Stimulated activated CD4-positive, alpha-beta T cell treated with anti-CD3 and anti-CD28 coated beads, Interleukin-12 subunit alpha, Interleukin-12 subunit beta, amount 100 ng/mL, for 24 hours (primary cell): Measurements from ENCODE around the gene MRPL46.

Experiments
- DNase-seq, 2 experiments: peaks; one replicate each; pipeline ENCODE4 v3.0.0-alpha.2; 2020; ENCODE audit warnings: low read depth in 2 of 2

The MRPL46 gene

GRCh38 chr15:88467073-88467934, at the start of gene MRPL46, which contains the start of gene MRPS11:
MRPL46 (minus strand) TSS chr15:88467388; CDS start chr15:88467377, 11 bp downstream.
MRPS11 (plus strand) TSS chr15:88467708; CDS start chr15:88467718, 10 bp downstream.
- peak; percentile 81 to 88 for DNase-seq

- no peak for DNase-seq
These were observed 46.0 kb upstream of the MRPL46 start for GRCh38 chr15:88513195-88513594.

GRCh38 chr15:88512601-88513000, 45.4 kb upstream of the MRPL46 start:
- DNase-seq = no peak

- no peak for DNase-seq
These were observed 44.9 kb upstream of the MRPL46 start for GRCh38 chr15:88512078-88512477.

- no peak for DNase-seq
These were observed 44.0 kb upstream of the MRPL46 start for GRCh38 chr15:88511161-88511560.

GRCh38 chr15:88509964-88510363, 42.8 kb upstream of the MRPL46 start:
- no peak for DNase-seq

GRCh38 chr15:88509321-88509720, 42.1 kb upstream of the MRPL46 start:
- DNase-seq = no peak

- no peak for DNase-seq
These were observed 39.4 kb upstream of the MRPL46 start for GRCh38 chr15:88506628-88507027.

- no peak for DNase-seq
These were observed 38.5 kb upstream of the MRPL46 start for GRCh38 chr15:88505721-88506120.

- no peak for DNase-seq
These were observed 37.3 kb upstream of the MRPL46 start for GRCh38 chr15:88504445-88504844.

GRCh38 chr15:88498996-88499395, 31.8 kb upstream of the MRPL46 start:
- no peak for DNase-seq

- no peak for DNase-seq
These were observed 30.0 kb upstream of the MRPL46 start for GRCh38 chr15:88497109-88497765.

- DNase-seq = no peak
These were observed 26.7 kb upstream of the MRPL46 start for GRCh38 chr15:88493844-88494243.

- DNase-seq = no peak
These were observed 24.0 kb upstream of the MRPL46 start for GRCh38 chr15:88491158-88491557.

- no peak for DNase-seq
These were observed 22.8 kb upstream of the MRPL46 start for GRCh38 chr15:88490036-88490435.

GRCh38 chr15:88489321-88489720, 22.1 kb upstream of the MRPL46 start:
- no peak for DNase-seq

- no peak for DNase-seq
These were observed 20.8 kb upstream of the MRPL46 start for GRCh38 chr15:88487796-88488523.

- no peak for DNase-seq
These were observed 20.1 kb upstream of the MRPL46 start for GRCh38 chr15:88487178-88487795.

GRCh38 chr15:88484682-88485331, 17.6 kb upstream of the MRPL46 start:
- DNase-seq = no peak

GRCh38 chr15:88482263-88482662, 15.1 kb upstream of the MRPL46 start:
- DNase-seq = no peak

GRCh38 chr15:88480981-88481380, 13.8 kb upstream of the MRPL46 start:
- DNase-seq = no peak
